ENCODE results near the gene TMEM59.
"Not testable (repeated sequence)": the region's sequence is repeated elsewhere in the genome, so short reads cannot be mapped to it uniquely, and the experiment has no call there.

GRCh38 chr1:53994516-53994915 lies 58.5 kb downstream of the TMEM59 start:
- not testable (repeated sequence) for TF ChIP-seq CTCF, POLR2A (IDR thresholded peaks at IDR 0.05)

All from suprapubic skin (tissue), 3 donors.